ELR (cell line): Measurements from ENCODE around the gene SLC16A10.
"Not testable (repeated sequence)": the region's sequence is repeated elsewhere in the genome, so short reads cannot be mapped to it uniquely, and the experiment has no call there.

Experiments
- DNase-seq: peaks from one replicate; pipeline ENCODE4 v3.0.0-alpha.2; 2015; ENCODE audit warnings: low read depth

The SLC16A10 gene

DNA sequence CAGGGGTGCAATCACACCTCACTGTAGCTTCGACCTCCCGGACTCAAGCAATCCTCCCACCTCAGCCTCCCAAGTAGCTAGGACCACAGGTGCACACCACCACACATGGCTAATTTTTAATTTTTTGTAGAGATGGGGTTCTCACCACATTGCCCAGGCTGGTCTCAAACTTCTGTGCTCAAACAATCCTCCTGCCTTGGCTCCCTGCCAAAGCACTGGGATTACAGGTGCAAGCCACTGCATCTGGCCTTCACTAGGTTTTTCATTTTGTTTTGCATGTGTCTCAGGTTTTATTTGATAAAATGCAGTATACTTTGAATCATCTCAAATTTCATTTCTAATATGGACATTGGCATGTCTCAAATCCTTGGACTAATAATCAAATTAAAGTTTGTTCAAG lies 98.7 kb downstream of the SLC16A10 start:
- no peak for DNase-seq

DNA sequence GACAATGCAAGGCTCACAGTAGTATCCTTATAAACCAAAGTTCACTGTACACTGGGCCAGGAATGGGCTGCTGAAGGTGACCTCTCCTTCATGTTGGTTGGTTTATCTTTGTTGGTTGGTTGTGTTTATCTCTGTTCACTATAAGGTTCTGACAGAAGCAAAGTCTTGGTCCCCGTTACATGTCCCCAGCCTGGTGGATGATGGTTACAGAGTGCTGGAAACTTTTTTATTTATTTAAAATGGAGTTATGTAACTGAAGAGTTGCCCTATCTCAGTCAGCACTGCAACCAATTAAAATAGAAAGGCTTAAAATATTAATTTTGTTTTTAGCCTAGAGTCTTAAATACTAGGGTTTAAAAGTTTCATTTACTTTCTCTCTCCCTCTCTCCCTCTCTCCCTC lies 100.6 kb downstream of the SLC16A10 start:
- no peak for DNase-seq

DNA sequence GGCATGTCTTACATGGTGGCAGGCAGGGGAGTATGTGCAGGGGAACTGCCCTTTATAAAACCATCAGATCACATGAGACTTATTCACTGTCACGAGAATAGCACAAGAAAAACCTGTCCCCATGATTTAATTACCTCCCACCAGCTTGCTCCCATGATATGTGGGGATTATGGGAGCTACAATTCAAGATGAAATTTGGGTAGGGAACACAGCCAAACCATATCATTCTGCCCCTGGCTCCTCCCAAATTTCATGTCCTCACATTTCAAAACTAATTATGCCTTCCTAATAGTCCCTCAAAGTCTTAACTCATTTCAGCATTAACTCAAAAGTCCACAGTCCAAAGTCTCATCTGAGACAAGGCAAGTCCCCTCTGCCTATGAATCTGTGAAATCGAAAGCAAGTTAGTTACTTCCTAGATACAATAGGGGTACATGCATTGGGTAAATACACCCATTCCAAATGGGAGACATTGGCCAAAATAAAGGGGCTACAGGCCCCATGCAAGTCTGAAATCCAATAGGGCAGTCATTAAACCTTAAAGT lies 102.4 kb downstream of the SLC16A10 start:
- not testable (repeated sequence) for DNase-seq

DNA sequence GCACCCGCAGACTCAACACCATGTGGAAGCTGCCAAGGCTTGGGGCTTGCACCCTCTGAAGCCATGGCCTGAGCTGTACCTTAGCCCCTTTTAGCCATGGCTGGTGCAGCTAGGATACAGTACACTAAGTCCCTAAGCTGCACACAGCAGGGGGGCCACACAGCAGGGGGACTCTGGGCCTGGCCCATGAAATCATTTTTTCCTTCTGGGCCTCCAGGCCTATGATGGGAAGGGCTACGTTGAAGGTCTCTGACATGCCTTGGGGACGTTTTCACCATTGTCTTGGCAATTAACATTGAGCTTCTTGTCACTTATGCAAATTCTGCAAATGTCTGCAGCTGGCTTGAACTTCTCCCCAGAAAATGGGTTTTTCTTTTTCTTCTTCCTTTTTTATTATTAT lies 103.3 kb downstream of the SLC16A10 start:
- DNase-seq: no peak

DNA sequence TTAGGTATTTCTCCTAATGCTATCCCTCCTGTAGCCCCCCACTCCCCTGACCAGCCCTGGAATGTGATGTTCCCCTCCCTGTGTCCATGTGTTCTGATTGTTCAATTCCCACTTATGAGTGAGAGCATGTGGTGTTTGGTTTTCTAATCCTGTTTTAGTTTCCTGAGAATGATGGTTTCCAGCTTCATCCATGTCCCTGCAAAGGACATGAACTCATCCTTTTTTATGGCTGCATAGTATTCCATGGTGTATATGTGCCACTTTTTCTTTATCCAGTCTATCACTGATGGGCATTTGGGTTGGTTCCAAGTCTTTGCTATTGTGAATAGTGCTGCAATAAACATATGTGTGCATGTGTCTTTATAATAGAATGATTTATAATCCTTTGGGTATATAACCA lies 103.8 kb downstream of the SLC16A10 start:
- not testable (repeated sequence) for DNase-seq

DNA sequence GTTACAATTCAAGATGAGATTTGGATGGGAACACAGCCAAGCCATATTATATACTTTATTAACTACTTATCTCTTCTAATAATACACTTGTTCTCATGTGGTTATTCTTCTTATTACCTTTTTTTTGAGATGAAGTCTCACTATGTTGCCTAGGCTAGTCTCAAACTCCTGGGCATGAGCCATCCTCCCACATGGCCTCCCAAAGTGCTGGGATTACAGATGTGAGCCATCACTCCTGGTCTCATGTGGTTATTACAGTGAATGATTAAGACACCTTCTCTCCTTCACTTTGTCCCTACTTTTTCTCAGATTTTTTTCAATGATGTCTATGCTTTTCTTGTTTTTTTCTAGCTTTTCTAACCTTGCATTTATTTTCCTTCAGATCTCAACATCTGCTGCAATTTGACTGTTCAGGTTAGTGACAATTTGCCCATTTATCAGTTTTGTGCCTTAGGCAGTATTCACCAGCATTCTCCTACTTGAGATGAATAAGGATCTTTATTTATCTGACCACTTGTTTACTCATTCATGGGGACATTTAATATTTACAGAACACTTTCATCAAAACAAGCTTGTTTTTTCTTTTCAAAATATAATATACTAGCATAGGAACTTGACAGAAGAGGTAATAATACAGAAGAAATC lies 105.7 kb downstream of the SLC16A10 start:
- no peak for DNase-seq

DNA sequence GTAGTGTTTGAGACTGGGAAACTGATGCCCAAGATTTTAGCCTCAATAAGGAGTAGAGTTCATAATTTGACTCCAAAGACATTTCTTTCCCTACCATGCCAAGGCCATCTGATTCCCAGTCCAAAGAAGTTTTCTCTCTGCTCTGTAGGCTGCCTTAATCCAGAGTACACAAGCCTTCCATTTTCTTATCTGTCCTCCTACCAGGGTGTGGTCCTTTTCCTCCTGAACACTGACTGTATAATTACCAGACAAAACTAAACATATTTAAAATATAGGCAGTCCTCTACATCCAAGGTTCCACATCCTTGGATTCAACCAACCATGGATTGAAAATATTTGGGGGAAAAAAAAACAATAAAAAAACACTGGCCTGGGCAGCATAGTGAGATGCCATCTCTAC lies 108.4 kb downstream of the SLC16A10 start:
- no peak for DNase-seq

DNA sequence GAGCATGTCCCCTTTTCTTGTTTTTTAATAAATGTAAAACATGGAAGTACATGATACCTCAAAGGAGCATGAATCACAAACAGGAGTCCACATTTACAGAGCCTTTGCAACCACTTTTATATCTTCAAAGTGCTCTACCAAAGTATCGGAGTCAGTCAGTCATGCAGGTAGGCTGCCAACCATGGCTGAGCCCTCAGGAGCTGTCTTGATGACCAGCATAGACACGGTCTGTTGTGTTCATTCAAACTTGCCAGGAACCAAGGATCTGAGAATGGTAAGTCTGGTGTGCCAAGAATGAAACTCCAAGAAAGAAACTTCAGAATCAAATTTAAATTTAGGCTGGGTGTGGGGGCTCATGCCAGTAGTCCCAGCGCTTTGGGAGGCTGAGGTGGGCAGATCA lies 111.5 kb downstream of the SLC16A10 start:
- no peak for DNase-seq

DNA sequence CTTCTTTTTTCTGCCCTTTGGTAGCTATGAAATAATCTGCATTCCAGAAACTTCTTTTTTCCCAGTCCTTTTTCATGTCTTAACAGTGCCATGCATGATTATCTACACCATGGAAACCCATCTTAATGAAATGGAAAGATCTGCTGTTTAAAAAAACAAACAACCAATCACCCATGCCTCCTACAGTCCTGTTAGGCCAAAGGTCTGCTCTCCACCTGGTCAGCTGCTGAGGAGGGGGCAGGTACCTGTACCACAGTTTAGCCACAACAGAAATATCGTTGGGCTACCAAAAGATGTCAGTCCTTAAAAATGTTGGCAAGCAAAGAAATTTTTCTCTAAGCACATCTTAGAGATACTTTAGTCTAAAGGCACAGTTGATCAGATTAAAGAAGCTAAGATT lies 112.6 kb downstream of the SLC16A10 start:
- no peak for DNase-seq

DNA sequence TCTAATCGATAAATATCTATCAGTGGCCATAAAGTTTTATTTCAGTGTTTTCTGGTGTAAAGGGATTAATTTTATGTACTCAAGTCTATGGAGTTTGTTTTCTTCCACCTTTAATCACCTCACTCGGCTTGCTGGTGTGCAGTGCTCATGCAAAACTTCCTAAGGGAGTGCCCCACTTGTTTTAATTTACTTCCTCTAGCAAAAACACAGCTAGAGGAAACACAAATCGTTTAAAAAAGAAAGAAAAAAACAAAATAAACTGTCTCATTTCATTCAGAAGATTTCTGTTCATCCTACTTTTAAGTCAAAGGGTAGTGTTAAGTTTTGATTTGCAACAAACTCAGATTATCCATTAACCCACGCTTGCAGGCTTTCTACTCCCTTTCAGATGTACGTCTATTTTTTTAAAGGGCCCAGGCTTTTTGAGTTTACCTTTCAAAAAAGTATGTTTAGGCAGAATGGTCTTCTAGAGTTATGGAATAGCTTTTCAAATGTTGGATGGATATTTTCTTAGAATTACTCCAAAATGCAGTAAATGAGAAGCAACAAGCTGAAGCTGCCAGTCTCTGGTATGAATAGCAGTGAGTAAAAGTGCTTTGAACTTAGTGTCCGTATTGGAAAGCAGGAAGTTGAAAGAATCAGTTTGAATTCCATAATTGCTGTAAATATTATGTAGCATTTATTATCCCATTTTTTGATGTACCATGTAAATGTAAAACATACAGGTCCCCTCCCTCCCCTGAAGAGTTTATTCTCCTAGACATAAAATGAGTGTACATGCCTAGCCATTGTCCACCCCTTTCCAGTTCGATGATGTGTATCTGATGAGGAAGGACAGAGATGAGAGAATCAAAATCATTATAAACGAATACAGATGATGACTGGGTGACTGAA lies 113.3 kb downstream of the SLC16A10 start:
- no peak for DNase-seq

DNA sequence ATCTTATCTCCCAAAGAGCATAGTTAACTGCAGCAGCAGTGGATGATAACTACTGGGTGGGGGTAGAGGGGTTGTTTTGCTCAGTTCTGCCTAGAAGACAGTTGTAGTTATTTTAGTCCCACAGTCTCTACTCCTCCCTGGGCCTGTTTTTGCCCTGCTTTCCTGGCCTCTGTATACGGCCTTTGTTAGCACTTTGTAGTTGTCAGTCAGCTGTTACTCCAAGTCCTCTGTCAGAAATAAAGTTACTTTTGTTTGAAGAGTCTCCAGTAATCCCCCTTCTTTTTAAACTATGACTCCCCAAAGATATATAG lies 113.9 kb downstream of the SLC16A10 start:
- no peak for DNase-seq

DNA sequence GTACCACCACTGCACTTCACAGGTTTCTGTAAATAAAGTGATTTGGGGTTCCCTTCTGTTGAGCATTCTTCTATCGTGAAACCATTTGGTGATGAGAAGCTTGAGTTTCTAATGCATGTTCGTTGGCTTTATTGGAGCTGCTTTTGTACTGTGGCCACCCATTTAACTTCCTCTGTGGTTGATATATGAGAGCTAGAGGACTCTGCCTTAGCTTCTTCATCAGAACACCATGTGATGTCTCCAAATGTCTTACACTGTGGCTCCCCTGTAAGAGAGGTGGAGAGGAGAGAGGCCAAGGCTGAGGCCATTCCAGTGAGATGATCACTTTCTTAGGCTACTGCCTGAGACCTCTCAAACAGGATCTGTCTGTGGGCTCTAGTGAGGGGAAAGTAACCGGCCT lies 114.5 kb downstream of the SLC16A10 start:
- no peak for DNase-seq

DNA sequence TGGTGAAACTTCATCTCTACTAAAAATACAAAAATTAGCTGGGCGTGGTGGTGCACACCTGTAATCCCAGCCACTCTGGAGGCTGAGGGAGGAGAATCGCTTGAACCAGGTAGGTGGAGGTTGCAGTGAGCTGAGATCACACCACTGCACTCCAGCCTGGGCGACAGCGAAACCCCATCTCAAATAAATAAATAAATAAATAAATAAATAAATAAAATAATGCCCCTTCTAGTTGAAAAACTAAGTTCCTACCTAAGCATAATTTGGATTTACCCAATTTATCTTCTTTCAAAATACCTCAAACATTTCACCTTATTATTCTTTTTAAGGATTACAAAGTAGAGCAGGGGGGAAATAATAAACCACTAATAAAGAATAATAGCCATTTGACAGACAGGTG lies 116.2 kb downstream of the SLC16A10 start:
- not testable (repeated sequence) for DNase-seq

DNA sequence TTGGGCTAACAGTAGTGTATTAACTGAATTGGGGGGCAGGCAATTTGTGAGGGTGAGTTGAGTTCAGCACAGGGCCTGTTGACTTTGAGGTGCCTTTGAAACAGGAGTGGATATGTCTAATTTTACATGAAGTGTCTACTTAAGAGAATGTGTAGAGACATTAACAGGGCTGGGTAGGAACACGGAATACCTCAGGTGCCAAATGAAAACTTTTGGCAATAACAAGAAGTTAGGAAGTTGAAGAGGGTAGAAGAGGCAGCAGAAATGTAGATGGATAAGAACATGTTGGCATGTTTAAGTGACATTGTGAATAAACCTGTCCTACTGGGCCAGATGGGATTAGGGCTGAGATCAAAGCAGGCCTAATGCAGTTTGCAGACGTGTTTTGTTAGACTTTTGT lies 117.0 kb downstream of the SLC16A10 start:
- DNase-seq: no peak

DNA sequence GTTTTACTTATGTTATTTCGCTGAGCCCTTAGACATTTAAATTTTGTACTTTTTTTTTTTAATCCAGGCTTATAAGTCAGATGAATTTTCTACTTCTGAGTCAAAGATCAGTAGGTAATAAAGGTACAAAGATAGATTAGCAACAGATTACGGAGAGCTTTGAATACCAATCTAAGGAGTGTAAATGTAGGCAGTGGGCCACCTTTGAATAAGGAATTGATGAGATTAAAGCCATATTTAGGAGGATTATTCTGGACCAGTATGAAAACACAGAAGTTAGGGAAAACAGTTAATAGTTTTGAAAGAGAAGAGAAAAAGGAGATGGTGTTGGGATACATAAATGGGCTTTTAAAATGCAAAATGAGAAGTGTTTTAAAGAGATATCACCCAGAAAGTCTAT lies 117.6 kb downstream of the SLC16A10 start:
- no peak for DNase-seq

DNA sequence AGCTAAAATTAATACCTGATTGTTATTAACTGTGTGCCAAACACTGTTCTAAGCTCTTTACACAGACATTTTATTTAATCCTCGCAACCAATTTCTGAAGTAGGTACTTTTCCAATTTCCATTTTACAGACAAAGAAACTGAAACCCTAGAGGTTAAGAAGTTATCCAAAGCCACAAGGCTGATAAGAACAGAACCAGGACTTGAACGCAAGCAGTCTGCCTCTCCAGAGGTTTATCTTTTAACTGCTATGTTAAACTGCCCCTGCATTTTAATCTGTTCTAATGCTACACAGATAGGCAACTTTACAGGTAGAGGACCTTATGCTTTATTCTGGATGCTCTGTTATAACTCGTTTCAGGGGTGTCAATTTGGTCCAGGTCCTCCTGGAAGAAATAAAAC lies 118.2 kb downstream of the SLC16A10 start:
- no peak for DNase-seq

DNA sequence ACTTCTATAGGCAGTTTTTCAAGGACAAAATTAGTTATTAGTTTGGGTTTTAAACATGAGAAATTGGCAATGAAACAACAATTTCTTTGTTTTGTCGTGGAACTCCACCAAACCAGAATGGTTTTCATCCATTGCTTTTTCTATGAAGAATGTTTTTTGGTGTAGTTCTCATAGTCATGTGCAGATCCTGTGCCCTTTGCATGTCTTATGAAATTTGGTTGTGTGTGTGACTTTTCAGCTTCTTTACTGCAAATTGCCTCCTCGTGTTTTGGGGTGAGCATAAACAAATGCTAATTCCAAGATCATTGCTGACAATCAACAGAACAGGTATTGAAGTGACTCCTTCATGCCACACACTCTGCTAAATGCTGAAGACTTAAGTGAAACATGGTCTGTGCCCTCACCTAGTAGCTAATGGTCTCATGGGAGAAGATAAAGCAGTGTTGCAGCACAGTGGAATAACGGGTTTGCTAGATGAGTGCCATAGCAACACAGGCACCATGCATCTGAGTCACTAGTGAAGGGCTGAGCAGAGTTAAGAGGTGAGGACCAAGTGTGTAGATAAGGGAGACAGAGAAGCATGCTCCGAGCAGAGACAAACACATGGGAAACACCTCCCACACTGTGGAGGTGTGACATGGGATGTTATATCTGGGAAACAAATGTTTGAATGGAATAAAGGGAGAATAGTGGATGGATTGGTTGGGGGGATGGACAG lies 120.0 kb downstream of the SLC16A10 start:
- DNase-seq: no peak

DNA sequence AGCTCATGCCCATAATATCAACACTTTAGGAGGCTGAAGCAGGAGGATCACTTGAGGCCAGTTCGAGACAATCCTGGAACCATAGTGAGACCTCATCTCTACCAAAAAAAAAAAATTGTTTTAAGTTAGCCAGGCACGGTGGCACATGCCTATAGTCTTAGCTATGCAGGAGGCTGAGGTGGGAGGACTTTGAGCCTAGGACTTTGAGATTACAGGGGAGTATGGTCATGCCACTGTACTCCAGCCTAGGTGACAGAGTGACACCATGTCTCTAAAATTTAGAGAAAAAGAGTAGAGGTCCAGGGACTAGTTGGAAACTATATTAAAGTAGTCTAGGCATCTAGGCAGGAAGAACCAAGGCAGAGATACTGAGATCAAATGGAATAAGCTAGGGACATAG lies 121.6 kb downstream of the SLC16A10 start:
- no peak for DNase-seq

DNA sequence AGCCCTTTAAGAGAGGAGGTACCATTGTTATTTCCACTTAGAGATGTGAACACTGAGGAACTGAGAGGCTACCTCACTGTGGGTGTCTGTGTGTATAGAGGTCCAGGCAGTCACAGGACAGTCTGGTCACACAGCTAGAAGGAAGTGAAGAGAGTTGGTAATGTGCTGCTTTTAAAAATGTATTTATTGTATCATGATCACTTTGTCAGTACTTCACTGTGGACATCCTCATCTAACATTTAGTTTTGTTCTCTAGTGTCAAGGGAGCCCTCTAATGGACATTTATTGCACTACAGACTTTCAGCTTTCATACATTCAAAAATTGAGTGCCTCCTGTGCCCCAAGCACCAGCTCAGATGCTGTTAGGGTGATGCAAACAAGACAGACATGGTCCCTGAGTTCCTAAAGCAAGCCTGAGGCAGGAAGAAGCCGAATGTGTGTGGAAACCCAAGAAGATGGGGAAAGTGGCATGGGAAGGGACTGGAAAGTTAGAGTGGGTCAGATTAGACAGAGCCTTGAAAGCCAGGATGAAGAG lies 123.0 kb downstream of the SLC16A10 start:
- DNase-seq: peak; percentile 72

DNA sequence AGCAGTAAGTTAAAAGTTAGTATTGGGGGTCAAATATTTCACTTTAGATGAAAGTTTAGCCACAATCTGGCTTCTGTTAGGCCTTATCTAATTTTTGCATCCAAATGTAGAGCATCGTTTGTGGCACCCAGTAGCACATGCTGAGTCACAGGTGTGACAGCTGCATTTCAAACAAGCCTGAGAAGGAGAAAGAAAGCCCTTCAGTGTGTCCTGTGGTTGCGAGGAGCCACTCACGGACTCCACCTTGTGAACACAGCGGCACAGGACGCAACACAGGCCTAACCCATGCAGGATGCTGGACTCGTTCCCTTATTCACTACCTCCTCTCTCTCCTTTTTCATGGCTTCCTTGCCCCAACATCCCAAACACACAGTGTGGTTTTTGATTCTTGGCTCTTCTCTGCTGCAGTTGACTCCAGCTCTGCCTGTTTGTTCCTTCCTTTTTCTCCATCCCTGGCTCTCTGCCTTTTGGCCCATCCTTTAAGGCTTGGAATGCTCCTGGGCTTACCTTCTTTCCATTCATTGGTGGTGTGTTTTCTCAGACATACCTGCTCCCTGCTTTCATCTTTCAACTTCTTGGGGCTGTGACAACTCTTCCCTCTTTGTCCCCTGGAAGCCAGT lies 124.2 kb downstream of the SLC16A10 start:
- DNase-seq: no peak

DNA sequence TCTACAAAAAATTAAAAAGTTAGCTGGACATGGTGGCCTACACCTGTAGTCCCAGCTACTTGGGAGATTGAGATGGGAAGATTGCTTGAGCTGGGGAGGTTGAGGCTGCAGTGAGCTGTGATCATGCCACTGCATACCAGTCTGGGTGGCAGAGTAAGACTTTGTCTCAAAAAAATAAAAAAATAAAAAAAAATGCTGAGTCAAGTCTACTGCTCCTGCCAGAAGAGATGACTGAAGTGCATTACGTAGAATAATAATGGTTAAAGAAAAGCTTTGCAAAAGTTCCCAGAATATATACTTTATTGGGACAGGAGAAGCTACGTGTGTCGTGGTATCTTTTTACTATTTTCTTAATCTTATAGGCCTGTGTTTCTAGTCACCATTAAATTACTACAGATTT lies 125.3 kb downstream of the SLC16A10 start:
- no peak for DNase-seq

DNA sequence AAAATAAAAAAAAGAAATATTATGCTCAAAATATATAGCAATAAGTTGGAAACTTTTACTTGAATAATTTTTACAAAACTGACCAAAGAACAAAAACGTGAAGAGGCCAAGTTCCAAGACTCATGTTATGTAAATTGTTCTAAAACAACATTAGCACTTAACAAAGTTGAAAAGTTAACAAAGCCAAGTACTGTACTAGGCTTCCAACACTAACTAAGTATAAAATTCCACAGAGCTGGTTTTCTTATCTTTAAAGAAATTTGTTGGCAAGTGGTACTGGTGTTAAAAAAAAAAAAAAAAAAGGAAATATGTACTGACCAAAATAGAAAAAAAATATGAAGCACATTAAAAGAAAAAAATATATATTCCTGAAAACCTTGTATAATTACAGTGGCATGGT lies 127.8 kb downstream of the SLC16A10 start:
- DNase-seq: no peak
